OCI-M2 (cell line): ENCODE measurements around the gene GDF15.
"Not testable (repeated sequence)": the region's sequence is repeated elsewhere in the genome, so short reads cannot be mapped to it uniquely, and the experiment has no call there.

Experiments
- DNase-seq: peaks from one replicate; lab custom pipeline; 2025; ENCODE audit not compliant: unreplicated experiment; lab: John Stamatoyannopoulos, UW

GDF15 gene, protein sequence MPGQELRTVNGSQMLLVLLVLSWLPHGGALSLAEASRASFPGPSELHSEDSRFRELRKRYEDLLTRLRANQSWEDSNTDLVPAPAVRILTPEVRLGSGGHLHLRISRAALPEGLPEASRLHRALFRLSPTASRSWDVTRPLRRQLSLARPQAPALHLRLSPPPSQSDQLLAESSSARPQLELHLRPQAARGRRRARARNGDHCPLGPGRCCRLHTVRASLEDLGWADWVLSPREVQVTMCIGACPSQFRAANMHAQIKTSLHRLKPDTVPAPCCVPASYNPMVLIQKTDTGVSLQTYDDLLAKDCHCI

DNA sequence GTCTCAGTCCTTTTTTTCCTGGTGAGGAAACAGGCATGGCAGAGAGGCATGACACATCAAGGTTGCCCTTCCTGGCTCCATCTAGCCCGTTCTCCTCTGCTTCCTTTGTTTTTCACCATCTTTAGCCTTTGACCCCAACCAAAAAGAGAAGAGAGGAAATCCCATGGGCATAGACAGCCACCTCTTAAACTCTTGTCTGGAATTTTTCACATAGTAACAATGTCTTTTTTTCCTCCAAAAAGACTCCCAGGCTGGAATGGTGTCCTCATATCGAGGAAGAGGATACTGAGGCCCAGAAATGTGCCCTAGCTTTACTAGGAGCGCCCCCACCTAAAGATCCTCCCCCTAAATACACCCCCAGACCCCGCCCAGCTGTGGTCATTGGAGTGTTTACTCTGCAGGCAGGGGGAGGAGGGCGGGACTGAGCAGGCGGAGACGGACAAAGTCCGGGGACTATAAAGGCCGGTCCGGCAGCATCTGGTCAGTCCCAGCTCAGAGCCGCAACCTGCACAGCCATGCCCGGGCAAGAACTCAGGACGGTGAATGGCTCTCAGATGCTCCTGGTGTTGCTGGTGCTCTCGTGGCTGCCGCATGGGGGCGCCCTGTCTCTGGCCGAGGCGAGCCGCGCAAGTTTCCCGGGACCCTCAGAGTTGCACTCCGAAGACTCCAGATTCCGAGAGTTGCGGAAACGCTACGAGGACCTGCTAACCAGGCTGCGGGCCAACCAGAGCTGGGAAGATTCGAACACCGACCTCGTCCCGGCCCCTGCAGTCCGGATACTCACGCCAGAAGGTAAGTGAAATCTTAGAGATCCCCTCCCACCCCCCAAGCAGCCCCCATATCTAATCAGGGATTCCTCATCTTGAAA, at the start of gene GDF15:
TSS of gene GDF15 (plus strand) at position 484 of the 868 bp plus-strand sequence. CDS start at position 516, 32 bp downstream.
- DNase-seq = no peak

DNA sequence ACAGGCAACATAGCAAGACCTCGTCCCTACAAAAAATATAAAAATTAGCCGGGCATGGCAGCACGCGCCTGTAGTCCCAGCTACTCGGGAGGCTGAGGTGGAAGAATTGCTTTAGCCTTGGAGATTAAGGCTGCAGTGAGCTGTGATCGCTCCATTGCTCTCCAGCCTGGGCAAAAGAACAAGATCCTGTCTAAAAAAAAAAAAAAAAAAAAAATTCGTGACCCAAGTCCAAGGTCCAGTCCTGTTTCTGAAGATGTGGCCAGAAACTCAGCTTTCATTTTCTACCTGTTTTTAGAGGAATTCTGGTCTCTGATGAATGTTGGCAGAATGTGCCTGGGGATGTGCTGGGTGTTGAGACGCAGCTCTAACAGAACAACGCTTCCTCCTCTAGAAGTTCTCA, 47.4 kb upstream of the GDF15 start:
- DNase-seq = no peak

DNA sequence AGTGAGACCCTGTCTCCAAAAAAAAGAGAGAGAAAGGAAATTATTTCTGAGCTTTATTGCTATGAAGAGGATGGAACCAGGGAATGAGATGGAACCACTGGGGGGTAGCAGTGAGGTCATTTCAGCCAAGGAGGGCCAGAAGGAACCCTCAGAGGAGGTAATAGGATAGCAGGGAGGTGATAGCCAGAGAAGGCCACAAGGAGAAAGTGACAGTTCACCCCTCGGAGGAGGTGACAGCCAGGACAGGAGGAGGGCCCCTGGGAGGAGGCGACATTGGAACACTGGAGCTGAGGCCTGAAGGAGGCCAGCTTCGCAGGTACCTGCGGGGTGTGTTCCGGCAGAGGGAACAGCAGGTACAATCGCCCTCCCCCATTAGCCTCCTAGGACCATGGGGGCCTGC, 46.2 kb upstream of the GDF15 start:
- DNase-seq = peak; percentile 65

DNA sequence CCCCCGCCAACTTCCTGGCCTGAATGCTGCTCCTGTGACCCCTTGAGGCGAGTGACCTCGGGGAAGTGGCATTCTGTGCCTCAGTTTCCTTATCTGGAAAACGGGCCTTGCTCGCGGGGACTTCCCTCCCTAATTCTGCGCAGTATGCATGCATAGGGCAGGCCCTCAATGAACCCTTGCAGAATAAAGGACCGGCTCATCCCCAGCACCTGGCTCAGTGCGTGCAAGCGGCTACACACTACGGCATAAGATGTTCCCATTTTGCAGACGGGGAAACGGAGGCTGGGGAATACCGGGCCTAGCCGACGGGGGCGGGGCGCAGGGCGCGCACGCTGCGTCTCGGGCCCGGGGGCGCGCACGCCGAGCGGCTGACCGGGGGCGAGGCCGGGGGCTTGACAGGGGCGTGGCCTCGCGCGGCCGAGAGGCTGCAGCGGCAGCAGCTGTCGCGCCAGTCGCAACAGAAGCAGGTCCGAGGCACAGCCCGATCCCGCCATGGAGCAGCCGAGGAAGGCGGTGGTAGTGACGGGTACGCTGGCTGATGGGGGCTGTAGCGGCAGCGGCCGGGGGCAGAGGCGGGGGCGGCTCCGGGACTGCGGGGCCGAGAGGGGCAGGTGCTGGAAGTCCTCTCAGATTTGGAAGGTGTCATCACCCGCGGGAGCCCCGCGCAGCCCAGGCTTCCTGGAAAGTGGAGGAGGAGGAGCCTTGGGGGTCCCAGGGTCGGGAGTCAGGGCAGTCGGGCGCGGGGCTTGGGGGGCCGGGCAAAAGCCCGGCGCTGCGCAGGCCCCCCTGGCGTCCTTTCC, 45.6 kb upstream of the GDF15 start, which contains the start of gene PGPEP1:
TSS of gene PGPEP1 (plus strand) at position 409 of the 800 bp plus-strand sequence. CDS start at position 493, 84 bp downstream.
- no peak for DNase-seq

DNA sequence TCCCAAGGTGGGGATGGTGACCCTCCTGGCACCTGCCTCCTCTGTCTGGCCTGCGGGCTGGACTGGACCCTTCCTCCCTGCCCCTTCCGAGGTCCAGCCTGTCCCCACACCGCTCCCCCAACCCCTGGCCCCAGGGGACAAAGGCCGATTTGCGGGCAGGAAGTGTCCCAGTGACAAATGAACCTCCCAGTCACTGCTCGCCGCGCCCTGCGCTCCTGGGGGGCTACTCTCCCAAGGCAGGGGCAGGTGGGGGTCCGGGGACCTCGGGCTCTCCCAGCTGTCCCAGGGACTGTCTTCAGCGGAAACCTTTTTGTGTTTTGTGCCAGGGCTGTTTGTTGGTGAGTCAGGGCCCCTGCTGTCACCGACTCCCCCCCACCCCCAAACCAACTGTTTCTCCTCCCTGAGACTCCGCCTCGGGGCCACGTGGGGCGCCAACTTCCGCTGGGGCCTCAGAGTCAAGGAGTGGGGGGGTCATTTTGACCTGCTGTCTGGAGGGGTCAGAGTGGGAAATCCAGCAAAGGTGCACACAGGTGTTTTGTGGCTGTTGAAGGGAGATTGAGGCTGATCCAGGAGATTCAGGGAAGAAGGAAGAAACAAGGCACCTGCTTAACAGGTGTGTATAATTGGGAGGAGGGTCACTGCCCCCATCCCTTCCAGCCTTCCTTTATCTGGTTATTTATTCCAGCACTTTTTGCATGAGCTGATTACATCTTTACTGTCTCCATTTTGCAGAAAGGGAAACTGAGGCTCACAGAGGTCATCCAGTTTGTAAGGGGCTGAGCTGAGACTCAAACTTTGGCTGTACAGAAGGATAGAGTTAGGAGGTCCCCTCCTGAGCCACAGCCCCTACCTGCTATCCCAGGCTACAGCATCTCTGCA, 44.7 kb upstream of the GDF15 start:
- DNase-seq = no peak

DNA sequence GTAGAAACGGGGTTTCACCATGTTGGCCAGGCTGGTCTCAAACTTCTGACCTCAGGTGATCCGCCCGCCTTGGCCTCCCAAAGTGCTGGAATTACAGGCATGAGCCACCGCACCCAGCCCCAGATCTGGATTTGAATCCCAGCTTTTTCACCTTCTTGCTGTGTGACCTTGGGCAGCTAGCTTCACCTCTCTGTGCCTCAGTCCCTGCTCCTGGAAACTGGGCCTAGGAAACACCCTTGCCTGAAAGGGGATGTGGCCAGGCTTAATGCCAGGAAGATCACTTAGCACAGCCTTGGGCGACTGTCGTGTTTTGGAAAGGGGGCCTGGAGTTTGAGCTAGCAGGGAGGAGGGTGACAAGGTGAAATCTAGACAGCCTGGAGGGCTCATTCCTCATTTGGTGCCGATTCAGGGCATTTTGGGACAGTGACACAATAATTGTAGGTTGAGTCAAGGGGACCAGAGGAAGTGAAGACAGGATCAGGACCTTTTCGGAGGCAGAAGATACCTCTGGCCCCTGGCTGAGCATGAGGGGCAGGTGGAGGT, 43.8 kb upstream of the GDF15 start:
- DNase-seq = no peak

DNA sequence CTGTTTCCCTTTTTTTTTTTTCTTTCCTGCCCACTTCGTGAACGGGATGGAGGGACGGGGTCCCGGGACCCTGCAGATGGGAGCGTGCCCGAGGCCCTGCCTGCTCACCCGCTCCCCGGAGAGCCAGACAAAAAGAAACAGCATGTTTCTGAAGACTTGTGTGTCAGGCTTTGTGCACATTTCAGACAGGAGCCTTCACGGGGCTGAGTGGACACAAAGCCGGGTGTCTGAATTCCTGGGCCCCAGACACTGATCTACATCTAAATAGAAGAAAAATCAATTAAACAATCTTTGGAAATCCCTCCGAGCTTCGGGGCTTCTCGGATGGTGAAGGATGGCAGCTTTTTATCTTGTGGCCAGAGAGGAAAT, 41.4 kb upstream of the GDF15 start:
- DNase-seq = no peak

DNA sequence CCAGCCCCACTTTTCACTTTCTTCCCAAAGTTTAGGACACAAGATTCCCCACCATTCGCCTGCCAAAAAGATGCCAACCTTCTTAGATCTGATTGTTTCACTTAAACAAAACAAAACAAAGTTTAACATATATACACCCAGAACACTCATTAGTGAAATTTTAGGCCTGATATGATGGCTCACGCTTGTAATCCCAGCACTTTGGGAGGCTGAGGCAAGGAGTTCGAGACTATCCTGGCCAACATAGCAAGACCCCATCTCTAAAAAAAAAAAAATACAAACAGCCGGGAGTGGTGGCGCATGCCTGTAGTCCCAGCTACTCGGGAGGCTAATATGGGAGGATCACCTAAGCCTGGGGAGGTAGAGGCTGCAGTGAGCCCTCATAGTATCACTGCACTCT, 40.7 kb upstream of the GDF15 start:
- no peak for DNase-seq

DNA sequence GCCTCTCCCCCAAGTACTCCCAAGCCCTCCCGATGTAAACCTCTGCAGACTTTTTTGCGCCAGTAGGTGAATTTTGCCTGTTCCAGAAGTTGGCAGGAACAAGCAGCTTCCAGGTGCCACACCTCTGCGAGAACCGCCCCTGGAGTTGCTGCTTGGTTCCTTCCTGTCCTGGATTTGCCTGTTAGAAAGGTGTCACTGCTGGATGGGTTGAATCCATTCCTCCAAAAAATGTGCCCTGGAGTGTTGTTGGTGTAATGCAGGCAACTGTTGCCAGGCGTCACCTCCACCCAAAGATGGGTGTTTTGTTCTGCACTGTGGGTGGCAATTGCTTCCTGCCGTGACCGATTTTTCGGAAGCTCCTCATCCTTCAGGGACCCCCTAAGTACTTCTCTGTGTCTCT, 39.9 kb upstream of the GDF15 start:
- DNase-seq = no peak

DNA sequence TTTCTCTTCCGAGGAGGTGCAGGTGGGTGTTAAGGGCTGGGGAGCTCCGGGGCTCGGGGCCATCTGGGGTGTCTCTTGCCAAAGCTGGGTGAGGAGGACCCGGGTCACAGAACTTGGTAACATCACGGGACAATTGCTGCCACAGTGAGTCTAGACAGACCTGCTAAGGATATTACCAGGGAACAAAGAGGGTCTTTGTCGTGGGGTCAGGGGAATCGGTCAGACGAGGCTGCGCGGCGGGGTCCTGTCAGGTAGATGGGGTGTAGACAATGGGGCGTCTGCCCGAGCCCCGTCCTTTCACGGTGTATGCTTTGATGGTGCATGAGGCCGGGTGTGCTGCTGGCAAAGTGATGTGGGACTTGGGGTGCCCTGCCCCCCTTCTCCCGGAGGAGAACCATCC, 37.8 kb upstream of the GDF15 start:
- no peak for DNase-seq

DNA sequence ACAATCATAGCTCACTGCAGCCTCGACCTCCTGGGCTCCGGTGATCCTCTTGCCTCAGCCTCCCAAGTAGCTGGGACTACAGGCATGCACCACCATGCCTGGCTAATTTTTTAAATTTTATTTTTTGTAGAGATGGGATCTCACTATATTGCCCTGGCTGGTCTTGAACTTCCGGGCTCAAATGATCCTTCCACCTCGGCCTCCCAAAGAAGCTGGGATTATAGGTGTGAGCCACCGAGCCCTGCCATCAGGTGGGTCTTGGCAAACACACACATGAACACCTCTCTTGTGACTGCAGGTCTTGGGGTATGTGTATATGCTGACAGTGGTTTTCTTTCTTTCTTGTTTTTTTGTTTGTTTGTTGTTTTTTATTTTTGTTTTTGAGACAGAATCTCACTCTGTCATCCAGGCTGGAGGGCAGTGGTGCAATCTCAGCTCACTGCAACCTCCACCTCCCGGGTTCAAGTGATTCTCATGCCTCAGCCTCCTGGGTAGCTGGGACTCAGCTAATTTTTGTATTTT, 37.1 kb upstream of the GDF15 start:
- DNase-seq = not testable (repeated sequence)

DNA sequence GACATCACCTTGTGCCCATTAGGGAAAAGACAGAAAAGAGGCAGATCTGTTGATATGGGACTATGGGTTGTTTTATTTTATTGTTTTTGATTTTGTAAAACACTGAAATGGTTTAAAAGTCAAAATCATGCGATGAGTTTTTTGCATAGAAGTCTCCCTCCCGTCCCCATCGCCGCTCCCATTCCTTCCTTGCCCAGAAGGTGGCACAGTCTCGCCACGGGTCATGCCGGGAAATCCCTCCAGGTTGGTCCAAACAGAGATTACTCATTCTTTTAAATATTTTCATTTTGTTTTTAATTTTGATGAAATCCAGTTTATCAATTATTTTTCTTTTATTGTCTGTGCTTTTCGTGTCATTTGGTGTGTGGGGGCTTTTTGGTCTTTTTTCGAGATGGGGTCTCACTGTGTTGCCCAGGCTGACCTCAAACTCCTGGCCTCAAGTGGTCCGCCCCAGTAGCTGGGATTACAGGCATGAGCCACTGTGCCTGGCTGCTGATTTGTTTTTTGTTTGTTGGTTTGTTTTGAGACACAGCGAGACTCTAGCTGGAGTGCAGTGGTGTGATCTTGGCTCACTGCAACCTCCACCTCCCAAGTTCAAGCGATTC, 36.3 kb upstream of the GDF15 start:
- no peak for DNase-seq

DNA sequence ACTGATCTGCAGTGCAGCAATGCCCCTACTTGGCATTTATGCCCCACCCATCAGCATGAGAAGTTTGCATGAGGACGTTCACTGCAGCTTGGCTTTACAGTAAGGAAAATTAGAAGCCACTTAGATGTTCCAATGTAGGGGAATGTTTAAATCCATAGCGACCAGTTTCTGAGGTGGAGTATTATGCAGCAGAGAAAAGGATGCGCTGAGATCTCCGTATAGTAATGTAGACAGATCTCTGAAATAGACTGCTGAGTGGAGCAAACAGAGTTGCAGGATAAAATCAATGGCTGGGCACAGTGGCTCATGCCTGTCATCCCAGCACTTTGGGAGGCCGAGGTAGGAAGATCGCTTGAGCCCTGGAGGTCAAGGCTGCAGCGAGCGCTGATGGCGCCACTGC, 35.5 kb upstream of the GDF15 start:
- DNase-seq = no peak

DNA sequence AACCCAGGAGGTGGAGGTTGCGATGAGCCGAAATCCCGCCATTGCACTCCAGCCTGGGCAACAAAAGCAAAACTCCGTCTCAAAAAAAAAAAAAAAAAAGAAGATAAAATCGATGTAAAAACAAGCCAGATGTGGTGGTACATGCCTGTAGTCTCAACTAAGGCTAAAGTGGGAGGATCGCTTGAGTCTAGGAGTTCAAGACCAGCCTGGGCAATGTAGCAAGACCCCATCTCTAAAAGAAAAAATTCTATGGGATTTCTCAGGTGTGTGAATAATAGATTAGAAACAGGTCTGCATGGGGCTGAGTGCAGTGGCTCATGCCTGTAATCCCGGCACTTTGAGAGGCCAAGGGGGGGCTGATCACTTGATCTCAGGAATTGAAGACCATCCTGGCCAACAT, 34.4 kb upstream of the GDF15 start:
- no peak for DNase-seq

DNA sequence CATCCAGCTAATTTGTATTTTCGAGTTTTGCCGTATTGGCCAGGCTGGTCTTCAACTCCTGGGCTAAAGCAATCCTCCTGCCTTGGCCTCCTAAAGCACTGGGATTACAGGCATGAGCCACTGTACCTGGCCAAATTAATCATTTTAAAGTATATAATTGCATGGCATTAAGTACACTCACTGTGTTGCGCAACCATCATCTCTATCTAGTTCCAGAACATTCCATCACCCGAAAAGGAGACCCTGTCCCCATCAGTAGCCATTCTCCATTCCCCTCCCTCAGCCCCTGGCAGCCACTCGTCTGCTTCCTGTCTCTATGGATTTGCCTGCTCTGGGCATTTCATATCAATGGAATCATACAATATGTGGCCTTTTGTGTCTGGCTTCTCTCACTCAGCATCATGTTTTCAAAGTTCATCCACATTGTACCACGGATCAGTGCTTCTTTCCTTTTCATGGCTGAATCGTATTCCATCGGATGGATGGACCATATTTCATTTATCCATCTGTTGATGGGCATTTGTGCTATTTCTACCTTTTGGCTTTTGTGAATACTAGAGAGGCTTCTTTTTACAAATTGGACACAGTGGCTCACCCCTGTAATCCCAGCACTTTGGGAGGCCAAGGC, 32.5 kb upstream of the GDF15 start:
- no peak for DNase-seq

DNA sequence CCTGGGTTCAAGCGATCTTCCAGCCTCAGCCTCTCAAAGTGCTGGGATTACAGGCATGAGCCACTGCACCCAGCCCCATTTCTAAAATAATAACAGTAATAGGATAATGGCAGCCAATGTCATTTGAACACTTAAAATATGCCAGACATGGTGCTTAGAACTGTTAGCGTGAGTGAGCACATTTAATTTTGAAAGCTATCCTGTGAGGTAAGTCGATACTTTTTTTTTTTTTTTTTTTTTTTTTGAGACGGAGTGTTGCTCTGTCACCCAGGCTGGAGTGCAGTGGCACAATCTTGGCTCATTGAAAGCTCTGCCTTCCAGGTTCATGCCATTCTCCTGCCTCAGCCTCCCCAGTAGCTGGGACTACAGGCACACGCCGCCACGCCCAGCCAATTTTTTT, 31.2 kb upstream of the GDF15 start:
- DNase-seq = not testable (repeated sequence)

DNA sequence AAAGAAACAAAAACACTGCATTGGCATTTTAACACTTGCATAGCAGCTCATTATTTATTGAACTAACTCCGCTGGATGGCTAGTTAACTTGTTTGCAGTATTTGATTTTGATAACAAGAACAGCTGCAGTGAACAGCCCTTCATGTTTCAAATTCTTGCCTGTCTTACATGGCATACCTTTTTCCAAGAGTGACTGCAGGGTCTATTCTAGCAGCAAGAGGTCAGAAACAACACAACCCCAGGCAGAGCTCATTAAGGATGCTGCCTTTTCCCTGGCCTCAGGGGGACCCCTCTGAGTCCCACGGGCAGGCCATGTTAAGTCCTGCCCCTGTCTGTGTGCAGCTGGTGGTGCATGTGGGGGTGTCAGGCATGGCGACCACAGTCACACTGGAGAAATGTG, 28.9 kb upstream of the GDF15 start:
- DNase-seq = no peak

DNA sequence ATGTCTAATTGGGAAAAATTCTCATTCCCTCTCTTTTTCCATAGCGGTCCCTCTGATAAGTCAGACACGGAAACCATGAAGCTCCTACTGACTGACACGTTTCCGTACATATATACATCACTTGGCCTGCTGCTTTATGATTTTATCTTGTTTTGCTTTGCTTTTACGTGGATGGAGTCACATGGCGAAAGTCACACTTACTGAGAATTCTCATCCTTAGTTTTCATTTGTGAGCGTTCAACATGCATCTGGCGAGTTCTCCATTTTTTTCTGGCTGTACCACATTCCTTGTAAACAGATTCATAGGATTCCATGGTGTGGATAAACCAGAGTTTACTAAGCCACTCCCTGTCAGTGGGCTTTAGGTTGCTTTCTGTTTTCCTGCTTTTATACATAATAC, 24.3 kb upstream of the GDF15 start:
- DNase-seq = no peak

DNA sequence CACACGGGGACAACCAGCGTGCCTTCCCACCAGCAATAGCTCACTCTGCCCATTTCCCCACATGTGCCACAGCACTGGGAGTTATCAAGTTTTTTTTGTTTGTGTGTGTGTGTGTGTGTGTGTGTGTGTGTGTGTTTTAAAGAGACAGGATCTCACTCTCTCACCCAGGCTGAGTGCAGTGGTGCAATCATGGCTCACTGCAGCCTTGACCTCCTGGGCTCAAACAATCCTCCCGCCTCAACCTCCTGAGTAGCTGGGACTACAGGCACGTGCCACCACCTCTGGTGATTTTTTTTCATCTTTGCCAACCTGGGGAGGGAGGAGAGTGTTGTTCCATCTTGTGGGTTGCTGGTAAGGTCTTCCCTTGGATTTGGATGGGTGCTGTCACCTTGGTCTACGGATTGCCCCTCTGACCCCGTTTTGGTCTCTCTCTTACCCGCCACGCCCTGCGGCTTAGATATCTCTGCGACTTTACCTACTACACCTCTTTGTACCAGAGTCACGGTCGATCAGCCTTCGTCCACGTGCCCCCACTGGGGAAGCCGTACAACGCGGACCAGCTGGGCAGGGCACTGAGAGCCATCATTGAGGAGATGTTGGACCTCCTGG, 22.9 kb upstream of the GDF15 start:
- DNase-seq = no peak
